Suppressor macrophage treated with lipopolysaccharide for 4 hours (primary cell): ENCODE results near the gene ZNF865.

ENCODE experiments used
- DNase-seq: peaks from one replicate; pipeline ENCODE4 v3.0.0-alpha.2; 2020

ZNF865 gene

DNA sequence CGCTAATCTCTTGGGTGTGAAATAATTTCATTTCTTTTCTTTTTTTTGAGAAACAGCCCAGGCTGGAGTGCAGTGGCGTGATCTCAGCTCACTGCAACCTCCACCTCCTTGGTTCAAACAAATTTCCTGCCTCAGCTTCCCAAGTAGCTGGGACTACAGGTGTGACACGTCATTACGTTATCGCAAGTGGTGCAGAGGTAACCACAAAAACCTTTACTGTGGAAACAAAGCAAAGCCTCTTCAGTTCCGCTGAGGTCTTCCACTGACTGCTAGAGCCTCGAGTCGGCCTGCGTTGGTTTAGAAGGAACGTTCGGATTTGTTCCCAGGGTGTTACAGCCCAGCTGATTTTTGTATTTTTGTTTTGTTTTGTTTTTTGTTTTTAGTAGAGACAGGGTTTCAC lies 20.9 kb downstream of the ZNF865 start:
- DNase-seq = no peak

DNA sequence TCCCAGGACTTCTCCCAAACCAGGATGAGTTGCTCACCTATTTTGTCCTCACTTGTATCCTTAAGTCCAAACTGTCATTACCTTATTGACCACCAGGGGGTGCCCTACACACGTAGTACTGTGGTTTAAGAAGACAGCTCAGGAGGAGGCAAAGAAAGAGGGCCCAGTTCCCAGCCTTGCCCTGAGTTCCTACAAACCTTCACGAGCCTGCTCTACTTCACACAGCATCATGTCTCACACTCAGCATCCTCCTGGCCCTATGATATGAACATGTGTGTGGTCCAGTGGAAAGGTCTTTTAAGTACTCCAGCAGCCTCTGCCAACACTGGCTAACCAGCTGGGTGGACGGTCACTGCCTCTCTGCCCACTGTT lies 27.0 kb downstream of the ZNF865 start:
- DNase-seq = peak; percentile 97

DNA sequence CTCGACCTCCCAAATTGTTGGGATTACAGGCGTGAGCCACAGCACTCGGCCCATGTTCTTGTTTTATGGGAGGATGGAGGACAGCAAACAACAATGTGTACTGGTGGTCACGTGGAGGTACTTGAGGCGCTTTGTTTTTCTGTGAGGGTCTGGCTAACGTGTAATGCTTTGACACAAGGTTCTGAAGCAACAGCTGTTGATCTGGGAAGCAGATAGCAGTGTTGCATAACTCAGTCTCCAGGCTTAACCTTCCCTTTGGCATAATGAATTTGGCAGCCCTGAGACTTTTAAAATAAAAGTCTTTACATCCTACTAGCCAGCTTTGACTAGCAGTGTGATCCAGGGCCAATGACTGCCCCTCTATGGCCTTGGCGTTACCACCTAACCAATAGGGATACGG lies 28.4 kb downstream of the ZNF865 start:
- no peak for DNase-seq

DNA sequence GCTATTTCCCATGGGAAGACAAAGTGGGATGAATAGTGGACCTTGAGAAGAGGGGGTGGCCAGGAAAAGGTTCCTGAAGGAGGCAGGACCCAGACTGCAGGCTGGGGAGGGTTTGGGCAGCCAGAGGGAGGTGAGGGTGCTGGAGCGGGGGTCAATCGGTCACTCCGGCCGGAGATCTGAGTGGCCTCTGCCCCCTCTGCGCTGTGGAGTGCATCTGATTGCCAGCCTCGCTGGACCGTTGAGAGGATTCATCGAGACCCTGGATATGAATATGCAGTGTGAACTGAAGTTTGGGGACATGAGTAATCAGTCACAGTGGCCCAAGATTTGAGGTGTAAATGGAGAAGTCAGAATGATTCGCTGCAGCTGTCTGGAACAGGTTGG lies 29.9 kb downstream of the ZNF865 start:
- no peak for DNase-seq

DNA sequence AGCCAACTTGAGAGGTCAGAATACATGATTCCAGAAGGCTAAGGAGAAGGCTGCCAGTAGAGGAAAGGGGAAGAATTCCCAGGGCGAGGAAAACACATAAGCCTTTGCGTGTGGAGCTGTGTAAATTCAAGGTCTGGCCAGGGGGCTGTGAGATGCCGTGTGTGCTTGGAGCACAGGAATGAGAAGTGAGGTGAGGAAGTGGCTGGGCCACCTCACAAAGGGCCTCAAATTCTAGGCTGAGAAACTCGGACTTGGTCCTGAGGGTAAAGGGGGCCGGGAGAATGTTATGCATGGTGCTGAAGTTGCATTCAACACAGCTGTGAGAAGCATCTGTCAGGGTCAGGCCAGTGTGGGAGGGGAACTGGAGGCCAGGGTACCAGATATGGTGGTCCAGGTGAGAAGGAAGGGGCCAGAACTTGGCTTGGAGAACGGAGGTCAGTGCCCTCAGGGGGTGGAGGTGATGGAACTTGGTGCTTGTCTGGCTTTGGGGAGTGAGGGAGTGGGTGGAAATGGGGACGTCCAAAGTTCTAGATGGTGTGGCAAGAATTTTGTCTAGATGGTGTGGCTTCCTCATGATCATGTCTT lies 30.5 kb downstream of the ZNF865 start:
- no peak for DNase-seq

DNA sequence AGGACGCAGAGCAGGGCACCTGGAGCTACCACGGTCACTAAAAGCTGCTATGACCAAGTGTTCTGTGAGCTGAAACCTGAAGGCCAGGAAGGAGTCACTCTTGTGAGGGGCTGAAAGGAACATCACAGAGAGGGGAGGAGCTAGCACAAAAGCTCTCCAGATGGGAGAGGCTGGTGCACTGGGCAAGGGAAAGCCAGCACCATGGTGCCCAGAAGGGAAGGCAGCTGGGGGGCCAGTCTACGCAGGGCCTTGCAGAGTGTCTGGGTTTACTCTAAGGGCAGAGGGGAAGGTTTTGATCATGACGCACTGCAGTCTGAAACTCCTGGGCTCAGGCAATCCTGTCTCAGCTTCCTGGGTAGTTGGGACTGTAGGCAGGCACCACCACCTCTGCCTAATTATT lies 31.3 kb downstream of the ZNF865 start:
- DNase-seq = no peak

DNA sequence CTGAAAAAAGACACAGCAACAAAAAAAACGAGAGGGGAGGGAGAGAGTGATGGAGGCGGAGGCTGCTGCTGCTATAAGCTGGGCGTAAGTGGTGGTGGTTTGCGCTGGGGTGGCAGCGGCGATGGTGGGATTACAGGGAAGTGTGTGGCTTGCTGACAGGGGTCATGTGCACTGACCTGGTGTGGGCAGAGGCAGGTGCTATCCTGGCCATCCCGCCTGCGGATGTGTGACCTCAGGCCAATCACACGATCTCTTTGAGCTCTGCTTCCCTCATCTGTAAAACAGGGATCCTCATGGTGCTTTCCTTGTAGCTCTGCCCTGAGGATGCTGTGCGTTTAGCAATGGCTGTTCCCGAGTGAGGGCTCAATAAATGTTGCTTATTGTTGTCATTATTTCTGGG lies 32.1 kb downstream of the ZNF865 start:
- no peak for DNase-seq

DNA sequence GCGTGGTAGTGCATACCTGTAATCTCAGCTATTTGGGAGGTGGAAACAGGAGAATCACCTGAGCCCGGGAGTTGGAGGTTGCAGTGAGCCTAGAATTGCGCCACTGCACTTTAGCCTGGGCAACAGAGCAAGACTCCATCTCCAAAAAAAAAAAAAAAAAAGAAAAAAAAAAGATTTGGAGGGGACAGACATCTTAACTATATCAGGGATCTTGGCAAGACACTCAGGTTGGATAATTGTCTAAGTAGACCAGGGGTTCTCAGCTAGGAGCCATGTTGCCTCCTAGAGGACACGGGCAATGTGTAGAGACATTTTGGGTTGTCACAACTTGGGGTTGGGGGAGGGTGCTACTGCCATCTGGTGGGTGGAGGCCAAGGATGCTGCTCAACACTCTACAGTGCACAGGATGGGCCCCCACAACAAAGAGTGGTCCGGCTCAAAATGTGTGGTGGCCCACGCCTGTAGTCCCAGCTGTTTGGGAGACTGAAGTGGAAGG lies 33.5 kb downstream of the ZNF865 start:
- DNase-seq = peak; percentile 62

DNA sequence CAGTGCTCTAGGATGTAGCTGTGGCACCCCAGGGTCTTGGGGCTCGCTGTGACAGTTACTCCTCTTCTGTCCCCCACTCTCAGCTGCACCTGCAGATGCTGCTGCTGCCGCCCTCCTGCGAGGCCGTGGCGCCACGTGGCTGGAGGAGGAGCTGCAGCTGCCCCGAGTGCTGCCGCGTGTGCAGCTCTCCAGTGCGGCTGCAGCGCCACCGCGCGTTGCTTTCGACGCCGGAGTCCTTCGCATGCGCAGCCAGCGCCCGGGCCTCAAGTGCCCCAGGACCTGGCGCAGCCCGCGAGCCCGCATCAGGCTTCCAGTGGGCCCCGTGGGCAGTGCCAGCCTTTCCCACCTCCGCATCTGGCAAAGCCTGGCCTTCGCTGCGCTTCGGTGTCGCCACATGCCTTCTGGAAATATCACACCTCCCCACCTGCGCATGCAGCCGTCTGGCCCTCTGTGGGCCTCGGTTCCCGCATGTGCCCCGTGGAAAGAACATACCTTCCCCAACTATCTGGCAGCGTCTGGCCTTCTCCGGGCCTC lies 34.7 kb downstream of the ZNF865 start:
- DNase-seq = peak; percentile 39

DNA sequence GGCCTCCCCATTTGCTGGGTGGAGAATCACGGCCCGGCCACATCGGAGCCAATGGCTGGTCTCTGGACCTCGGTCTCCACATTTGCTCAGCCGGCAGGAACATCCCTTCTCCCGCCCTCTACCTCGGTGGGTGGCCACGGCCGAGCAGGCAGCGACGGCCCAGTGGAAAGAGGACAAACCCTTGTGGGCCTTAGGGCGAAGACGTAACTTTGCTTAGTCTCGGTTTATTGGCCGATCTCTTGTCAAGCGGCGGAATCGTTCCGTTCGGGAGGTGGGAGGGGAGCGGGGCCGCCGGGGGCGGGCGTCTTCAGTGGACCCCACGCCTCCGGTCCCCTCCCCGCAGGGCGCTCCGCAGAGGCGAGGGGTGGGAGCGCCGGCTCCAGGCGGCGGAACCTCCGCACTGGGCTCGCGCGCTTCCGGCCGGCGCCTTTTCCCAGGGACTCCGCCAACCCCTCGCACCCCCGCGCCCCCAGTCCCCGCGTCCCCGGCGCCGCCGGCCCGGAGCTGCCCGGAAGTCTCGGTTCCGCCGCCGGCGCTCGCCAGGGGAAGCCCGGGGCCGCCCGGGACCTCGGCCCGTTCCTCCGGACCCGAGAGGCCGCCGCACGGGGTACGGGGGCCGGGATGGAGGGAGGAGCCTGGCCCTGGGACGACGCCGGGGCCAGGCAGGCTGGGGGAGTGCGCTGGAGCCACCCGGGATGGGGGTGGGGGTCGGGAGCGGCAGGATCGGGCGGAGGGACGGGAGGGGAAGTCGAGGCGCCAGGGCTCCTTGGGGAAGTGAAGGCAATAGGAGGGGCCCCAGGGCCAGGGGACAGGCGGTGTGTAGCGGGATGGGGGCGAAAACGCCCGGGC lies 35.4 kb downstream of the ZNF865 start, which contains the start of gene ZNF580:
Gene ZNF580 (plus strand): TSS at position 426 of the 849 bp plus-strand sequence. CDS start 1,507 bp downstream, outside the sequence.
- peak; percentile 61 for DNase-seq

DNA sequence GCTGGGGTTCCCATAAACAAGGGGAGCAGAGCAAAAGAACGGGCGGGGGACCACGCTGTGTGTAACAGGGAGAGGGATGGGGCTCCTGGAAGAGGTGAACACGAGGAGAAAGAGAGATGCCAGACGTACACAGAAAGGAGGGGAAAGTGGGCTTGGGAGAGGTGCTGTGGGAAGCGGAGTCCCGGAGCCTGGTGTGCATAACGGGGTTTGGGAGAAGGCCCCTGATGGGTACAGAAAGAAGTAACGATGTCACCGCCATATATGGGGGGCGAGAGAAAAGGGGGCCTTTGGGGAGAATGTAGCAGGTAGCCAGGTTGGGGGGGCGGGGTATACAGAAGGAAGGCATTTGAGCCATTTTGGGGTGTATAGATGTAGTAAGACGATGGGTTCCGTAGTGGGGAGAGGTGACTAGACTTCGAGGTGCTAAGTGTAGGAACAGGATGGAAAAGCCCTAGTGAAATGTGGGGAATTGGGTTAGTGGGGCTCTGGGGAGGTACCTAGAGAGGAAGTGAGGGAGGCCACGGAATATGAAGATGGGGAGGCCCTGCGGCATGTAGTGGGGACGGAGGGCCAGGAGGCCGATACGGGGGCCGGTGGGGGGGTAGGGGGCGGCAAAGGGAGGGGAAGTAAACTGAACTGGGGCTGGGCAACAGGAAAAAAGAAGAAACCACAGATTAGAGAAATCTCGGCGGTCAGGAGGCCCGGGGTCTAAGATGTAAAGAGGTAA lies 36.1 kb downstream of the ZNF865 start:
- DNase-seq = no peak

DNA sequence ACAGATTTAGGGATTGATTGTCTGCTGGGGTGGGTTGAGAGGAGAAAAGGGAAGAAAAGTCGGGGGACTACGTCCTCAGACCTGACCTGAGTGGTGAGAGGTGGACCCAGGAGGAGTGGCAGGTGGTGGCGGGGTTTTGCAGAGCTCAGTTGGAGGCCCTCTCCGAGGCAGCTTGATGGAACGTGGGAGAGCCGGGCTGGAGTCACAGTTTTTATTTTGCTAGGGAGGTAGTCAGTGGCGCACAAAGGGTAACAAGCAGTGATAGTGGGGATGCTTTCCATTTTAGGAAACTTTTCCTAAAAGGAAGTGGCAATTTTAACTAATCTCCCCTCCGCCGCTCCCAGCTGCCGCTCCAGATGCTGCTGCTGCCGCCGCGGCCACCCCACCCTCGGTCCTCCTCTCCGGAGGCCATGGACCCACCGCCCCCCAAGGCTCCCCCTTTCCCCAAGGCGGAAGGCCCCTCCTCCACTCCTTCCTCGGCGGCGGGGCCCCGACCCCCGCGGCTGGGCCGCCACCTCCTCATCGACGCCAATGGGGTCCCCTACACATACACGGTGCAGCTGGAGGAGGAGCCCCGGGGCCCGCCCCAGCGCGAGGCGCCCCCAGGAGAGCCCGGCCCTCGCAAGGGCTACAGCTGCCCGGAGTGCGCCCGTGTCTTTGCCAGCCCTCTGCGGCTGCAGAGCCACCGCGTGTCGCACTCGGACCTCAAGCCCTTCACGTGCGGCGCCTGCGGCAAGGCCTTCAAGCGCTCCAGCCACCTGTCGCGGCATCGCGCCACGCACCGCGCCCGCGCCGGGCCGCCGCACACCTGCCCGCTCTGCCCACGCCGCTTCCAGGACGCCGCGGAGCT lies 36.9 kb downstream of the ZNF865 start:
- DNase-seq = peak; percentile 13

DNA sequence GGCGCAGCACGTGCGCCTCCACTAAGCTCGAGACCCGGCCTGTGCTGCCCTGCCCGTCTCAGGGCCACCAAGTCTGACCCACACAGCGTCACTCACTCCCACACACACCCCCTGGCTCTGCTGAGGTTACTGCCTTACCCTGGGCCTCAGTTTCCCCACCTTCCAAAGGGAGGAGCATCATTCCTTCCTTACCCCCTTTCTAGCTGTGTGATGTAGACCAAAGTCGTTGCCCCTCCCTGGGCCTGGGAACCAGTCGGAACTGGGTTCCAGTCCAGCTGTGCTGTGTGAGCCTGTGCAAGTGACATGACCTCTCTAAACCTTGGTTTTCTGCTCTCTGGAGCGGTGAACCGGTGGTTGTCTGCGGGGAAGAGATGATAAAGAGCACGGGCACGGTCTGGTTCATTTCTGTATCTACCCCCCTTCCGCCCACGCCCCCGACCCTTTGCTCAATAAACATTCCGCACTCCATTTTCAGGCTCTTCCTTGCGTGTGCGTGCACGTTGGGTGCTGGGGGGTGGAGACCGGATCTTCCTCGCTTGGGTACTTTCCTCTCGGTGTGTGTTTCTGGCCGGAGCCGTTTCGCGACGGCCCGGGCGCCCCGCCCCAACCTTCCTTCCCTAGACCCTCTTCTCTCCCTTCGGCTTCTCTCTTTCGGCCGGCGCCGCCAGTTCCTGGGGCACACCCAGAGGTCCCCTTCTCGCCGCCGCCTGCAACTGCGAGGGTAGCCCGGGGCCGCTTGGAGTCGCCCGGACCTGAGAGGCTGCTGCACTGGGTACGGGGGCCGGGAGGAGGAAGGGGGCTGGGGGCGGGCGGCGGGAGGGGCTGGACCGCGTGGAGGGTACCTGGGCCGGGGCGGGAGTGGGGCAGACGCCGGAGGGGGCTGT lies 37.8 kb downstream of the ZNF865 start, which contains the start of gene ZNF581:
Gene ZNF581 (plus strand): TSS at position 647 of the 884 bp plus-strand sequence. CDS start 923 bp downstream, outside the sequence.
- peak; percentile 78 for DNase-seq

DNA sequence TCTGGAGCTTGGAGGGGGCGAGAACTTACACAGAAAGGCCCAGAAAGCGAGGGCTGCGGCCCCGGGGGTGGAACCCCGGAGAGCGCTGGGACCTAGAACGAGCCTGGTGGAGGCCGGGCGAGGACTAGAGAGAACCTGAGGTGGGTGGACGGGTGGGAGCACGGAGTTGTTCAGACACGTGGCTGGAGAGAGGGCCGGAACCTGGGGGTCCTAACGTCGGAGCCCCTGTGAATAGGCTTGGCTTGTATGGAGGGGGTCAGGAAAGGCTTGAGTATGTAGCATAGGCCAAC lies 38.4 kb downstream of the ZNF865 start:
- DNase-seq = no peak

DNA sequence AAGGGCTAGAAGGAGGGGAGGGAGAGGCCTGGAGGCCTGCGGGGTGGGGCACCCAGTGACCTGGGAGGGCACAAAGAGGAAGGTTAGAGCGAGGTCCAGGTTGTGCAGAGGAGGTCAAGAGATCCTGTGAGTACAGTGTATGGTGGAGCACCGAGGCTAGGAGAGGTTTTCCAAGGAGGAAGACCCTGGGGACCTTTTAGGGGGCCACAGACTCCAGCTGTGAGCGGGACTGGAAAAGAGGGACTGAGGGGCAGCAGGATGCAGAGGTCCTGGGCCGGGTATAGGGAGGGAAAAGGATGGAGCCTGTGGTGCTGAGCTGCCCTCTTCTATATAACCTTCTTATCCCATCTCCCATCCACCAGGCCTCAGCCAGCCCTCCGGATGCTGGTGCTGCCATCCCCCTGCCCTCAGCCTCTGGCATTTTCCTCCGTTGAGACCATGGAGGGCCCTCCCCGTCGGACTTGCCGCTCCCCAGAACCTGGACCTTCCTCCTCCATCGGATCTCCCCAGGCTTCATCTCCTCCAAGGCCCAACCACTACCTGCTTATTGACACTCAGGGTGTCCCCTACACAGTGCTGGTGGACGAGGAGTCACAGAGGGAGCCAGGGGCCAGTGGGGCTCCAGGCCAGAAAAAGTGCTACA lies 38.9 kb downstream of the ZNF865 start:
- no peak for DNase-seq

DNA sequence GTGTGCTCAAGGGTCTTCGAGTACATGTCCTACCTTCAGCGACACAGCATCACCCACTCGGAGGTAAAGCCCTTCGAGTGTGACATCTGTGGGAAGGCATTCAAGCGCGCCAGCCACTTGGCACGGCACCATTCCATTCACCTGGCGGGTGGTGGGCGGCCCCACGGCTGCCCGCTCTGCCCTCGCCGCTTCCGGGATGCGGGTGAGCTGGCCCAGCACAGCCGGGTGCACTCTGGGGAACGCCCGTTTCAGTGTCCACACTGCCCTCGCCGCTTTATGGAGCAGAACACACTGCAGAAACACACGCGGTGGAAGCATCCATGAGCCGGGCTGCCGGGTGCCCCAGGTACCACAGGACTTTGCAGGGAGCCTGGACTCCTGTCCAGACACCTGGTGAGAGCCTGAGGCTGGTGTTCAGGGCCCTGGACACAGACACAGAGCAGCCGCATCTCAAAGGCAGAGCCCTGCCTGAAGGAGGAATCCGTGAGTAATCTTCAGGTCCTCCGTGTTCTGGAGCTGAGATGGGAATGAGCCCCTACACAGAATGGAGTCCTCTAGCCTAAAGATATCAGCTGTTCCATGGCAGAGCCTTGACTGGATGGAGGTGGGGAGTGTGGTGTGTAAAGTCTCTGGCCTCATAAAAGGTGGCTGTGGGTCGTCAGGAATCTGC lies 39.5 kb downstream of the ZNF865 start:
- DNase-seq = no peak

DNA sequence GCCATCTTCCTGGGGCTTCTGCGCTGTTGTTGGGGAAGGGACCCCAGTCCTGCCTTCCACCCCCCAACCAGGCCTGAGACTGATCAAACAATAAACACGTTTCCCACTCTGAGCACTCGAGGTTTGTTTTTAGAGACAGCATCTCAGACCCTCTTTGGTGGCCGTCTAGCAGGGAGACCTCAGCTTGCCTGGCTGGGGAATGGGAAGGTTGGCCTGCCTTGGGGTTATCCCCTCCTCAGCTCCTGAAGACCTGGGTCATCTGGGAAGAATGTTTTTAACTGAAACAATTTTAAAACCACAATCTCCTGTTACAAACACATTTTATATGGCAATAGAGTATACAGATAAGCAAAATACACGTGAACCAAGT lies 40.0 kb downstream of the ZNF865 start:
- no peak for DNase-seq

DNA sequence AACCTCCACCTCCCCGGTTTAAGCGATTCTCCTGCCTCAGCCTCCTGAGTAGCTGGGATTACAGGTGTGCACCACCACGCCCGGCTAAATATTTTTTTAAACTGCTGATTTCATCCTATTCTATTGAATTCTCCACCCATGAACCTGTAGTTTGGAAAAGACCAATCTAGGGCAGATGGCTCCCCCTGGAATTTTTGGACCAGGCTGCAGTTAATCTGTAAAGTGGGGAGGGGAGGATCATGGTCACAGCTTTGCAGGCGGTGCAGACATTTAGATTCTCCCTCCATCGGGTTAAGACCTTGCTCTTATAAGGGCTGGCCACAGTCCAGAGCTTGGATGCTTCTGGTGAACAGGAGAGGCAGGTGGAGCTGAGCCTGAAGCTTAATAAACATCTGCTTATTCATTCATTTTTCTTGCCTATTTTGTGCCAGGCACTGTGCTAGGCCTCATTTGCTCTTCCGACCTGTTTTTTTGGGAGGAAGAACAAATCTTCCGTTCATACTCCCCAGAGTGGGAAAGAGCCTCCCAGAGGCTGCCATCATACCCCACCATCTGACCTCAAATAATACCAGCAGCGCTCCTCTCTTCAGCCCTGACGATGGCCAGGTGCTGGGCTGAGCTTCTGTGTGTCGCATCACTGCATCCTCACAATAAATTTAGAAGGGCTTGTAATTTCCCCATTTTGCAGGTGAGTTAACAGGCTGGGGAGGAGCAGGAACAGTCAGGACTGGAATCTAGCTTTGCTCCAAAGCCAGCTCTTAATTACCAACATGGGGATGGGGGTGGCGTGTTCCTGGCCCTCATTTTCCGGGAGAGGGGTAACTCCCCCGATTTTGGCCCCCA lies 41.7 kb downstream of the ZNF865 start:
- DNase-seq = no peak
